Measurements from ENCODE around the gene NOXRED1. TPM values are rescaled to one million over a fixed set of nuclear protein-coding genes. Genes with fewer than 3 reads are reported as not detected.

Gene NOXRED1
- total RNA-seq, 1 experiment from 2014 or later = 0.20 TPM

- TF ChIP-seq TCF7 (CRISPR knock-in tag; IDR thresholded peaks at IDR 0.05; ENCODE audit: low read depth) = no peak
- TF ChIP-seq ATF6 (CRISPR knock-in tag; IDR thresholded peaks at IDR 0.05) = no peak
- no peak for TF ChIP-seq HMGA2 (CRISPR knock-in tag; IDR thresholded peaks at IDR 0.05)
- TF ChIP-seq FOXJ3 (CRISPR knock-in tag; IDR thresholded peaks at IDR 0.05; ENCODE audit: borderline replicate concordance) = no peak
- TF ChIP-seq OVOL2 (CRISPR knock-in tag; IDR thresholded peaks at IDR 0.05; ENCODE audit: borderline replicate concordance) = no peak
- TF ChIP-seq FOXP4 (CRISPR knock-in tag; IDR thresholded peaks at IDR 0.05) = no peak
- ATAC-seq (no peak), DNase-seq (ENCODE audit: low spot score) (no peak)
- ChIA-PET POLR2A (no interaction called here), CTCF (interaction anchor here (0.6 kb wide), 1 partner anchor 494 kb away, joined by 4 read pairs; no protein-coding TSS in a partner anchor)
- Mint-ChIP-seq H3K36me3 (no peaks in the 10 kb centered on the region), H3K27me3 (ENCODE audit: low read depth) (no peaks in the 10 kb centered on the region), H3K4me3 (no peak overlapping the region), H3K4me1 (peaks cover 14% of the 10 kb centered on the region), H3K27ac (no peak overlapping the region; the same call in 1 of the 2 replicates), H3K9me3 (no peaks in the 10 kb centered on the region)
Observed at GRCh38 chr14:77372304-77372841, 51.0 kb downstream of the NOXRED1 start.

- DNase-seq (ENCODE audit: low spot score) (no peak), ATAC-seq (no peak)
- POLR2A ChIA-PET = no interaction called here
- no peaks in the 10 kb centered on the region for H3K27me3 Mint-ChIP-seq (ENCODE audit: low read depth)
- H3K4me1 Mint-ChIP-seq = 0 out of 2 replicates have a peak, but pooled peaks cover 5% of the 10 kb centered on the region
- H3K36me3 Mint-ChIP-seq = no peaks in the 10 kb centered on the region
- no peak overlapping the region for H3K4me3 Mint-ChIP-seq
- no peaks in the 10 kb centered on the region for H3K9me3 Mint-ChIP-seq
- CTCF ChIA-PET = no interaction called here
- TF ChIP-seq ERG (CRISPR knock-in tag; IDR thresholded peaks at IDR 0.05) (no peak), MLX (CRISPR knock-in tag; IDR thresholded peaks at IDR 0.05) (no peak), HMGXB4 (CRISPR knock-in tag; IDR thresholded peaks at IDR 0.05) (no peak), ZSCAN18 (CRISPR knock-in tag; IDR thresholded peaks at IDR 0.05) (no peak), ZNF232 (CRISPR knock-in tag; IDR thresholded peaks at IDR 0.05) (no peak), EMX1 (CRISPR knock-in tag; IDR thresholded peaks at IDR 0.05) (no peak), ETV6 (CRISPR knock-in tag; IDR thresholded peaks at IDR 0.05) (no peak), OVOL2 (CRISPR knock-in tag; IDR thresholded peaks at IDR 0.05; ENCODE audit: borderline replicate concordance) (no peak), E2F5 (CRISPR knock-in tag; IDR thresholded peaks at IDR 0.05) (no peak), CBFB (CRISPR knock-in tag; IDR thresholded peaks at IDR 0.05; ENCODE audit: low read depth) (no peak), USF1 (CRISPR knock-in tag; IDR thresholded peaks at IDR 0.05) (no peak), ZNF121 (CRISPR knock-in tag; IDR thresholded peaks at IDR 0.05) (no peak)
- no peak overlapping the region for H3K27ac Mint-ChIP-seq
Observed at GRCh38 chr14:77369285-77369684, 54.0 kb downstream of the NOXRED1 start.
